HL-60 (cell line): ENCODE data around the gene IL3RA.

ENCODE experiments used
- TF ChIP-seq, protein P1 (sequence below): IDR thresholded peaks from one replicate; pipeline ENCODE4 v1.5.1; 2011; ENCODE audit warnings: low read length, control low read depth, inconsistent platforms; ENCODE audit not compliant: insufficient read depth
- TF ChIP-seq, protein P2 (sequence below): IDR thresholded peaks from 2 replicates; pipeline ENCODE4 v1.6.1; 2012; ENCODE audit warnings: low read depth; ENCODE audit not compliant: insufficient replicate concordance

DNA sequence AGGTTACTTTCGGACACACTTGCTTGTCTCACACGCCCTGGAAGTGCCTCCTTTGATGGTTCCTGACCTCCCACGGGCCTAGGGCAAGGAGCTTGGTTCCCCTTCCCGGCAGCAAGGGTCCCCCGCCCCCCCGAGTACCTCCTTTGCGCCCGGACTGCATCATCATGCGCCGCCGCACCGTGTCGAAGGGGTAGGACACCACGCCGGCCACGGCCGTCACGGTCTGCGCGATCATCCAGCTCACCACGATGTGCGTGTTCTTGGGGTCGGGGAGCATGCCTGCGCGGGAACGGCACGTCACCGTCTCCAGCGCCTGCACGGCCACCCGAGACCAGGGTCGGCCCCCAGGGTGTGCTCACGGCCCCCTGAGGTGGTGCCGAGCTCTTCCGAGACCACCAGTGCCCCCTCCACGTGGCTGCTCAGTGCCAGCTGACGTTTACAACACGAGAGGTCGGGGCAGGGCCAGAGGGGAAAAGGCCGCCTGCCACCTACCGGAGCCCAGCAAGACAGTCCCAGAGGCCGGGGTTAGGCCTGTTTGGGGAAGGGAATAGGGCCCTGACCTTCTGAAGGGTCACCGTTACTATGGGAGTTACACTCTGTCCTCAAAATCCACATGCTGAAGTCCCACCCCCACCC lies 50.7 kb downstream of the IL3RA start:
- TF ChIP-seq, protein P1, sequence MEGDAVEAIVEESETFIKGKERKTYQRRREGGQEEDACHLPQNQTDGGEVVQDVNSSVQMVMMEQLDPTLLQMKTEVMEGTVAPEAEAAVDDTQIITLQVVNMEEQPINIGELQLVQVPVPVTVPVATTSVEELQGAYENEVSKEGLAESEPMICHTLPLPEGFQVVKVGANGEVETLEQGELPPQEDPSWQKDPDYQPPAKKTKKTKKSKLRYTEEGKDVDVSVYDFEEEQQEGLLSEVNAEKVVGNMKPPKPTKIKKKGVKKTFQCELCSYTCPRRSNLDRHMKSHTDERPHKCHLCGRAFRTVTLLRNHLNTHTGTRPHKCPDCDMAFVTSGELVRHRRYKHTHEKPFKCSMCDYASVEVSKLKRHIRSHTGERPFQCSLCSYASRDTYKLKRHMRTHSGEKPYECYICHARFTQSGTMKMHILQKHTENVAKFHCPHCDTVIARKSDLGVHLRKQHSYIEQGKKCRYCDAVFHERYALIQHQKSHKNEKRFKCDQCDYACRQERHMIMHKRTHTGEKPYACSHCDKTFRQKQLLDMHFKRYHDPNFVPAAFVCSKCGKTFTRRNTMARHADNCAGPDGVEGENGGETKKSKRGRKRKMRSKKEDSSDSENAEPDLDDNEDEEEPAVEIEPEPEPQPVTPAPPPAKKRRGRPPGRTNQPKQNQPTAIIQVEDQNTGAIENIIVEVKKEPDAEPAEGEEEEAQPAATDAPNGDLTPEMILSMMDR: no peak
- TF ChIP-seq, protein P2, sequence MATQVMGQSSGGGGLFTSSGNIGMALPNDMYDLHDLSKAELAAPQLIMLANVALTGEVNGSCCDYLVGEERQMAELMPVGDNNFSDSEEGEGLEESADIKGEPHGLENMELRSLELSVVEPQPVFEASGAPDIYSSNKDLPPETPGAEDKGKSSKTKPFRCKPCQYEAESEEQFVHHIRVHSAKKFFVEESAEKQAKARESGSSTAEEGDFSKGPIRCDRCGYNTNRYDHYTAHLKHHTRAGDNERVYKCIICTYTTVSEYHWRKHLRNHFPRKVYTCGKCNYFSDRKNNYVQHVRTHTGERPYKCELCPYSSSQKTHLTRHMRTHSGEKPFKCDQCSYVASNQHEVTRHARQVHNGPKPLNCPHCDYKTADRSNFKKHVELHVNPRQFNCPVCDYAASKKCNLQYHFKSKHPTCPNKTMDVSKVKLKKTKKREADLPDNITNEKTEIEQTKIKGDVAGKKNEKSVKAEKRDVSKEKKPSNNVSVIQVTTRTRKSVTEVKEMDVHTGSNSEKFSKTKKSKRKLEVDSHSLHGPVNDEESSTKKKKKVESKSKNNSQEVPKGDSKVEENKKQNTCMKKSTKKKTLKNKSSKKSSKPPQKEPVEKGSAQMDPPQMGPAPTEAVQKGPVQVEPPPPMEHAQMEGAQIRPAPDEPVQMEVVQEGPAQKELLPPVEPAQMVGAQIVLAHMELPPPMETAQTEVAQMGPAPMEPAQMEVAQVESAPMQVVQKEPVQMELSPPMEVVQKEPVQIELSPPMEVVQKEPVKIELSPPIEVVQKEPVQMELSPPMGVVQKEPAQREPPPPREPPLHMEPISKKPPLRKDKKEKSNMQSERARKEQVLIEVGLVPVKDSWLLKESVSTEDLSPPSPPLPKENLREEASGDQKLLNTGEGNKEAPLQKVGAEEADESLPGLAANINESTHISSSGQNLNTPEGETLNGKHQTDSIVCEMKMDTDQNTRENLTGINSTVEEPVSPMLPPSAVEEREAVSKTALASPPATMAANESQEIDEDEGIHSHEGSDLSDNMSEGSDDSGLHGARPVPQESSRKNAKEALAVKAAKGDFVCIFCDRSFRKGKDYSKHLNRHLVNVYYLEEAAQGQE: no peak
